ENCODE results near the gene DISP3.

GRCh38 chr1:11534846-11535245 is 55.9 kb downstream of the DISP3 start:
- TF ChIP-seq, protein P1, sequence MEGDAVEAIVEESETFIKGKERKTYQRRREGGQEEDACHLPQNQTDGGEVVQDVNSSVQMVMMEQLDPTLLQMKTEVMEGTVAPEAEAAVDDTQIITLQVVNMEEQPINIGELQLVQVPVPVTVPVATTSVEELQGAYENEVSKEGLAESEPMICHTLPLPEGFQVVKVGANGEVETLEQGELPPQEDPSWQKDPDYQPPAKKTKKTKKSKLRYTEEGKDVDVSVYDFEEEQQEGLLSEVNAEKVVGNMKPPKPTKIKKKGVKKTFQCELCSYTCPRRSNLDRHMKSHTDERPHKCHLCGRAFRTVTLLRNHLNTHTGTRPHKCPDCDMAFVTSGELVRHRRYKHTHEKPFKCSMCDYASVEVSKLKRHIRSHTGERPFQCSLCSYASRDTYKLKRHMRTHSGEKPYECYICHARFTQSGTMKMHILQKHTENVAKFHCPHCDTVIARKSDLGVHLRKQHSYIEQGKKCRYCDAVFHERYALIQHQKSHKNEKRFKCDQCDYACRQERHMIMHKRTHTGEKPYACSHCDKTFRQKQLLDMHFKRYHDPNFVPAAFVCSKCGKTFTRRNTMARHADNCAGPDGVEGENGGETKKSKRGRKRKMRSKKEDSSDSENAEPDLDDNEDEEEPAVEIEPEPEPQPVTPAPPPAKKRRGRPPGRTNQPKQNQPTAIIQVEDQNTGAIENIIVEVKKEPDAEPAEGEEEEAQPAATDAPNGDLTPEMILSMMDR (IDR thresholded peaks at IDR 0.05; ENCODE audit: poor library complexity) = no peak
- TF ChIP-seq EZH2 (IDR thresholded peaks at IDR 0.05; ENCODE audit: borderline replicate concordance) = no peak
- TF ChIP-seq EZH2phosphoT487 (IDR thresholded peaks at IDR 0.05; ENCODE audit: low read depth, severe bottlenecking, unreplicated experiment) = no peak

All from hepatocyte (in vitro differentiated cells).